ENCODE results near the gene CADPS2. TPM values are rescaled to one million over a fixed set of nuclear protein-coding genes. Genes with fewer than 3 reads are reported as not detected.

The CADPS2 gene
- total RNA-seq, 1 experiment from 2014 or later = 12.2 TPM

DNA sequence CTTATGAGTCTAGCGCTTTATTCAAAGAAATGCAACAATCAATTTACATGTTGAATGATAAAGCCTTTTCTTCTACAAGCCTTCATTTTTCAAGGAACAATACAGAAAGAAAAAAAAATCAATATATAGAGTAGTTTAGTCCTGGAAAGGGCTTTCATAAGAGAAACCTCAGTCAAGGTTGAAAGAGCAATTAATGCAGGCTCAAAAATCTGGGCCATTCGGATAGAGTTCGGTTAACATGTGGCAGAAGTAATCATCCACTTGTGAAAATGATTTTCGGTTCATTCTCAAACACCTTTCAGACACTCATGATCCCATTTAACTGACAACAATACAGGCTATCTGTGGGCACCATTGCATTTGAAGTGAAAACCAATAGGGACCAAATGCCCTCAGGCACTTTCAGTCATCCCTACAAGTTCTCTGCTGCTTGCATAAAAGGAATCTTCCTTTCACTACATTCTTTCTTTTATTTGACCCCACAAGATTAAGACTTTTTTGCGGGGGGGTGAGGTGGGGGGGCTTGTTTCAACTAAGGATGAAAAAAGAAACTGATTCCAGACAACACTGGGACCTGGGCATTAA, 365.2 kb downstream of the CADPS2 start:
- H3K36me3 Mint-ChIP-seq = peaks cover 3% of the 10 kb centered on the region; the same call in 1 of the 2 replicates
- no peak for DNase-seq (ENCODE audit: low spot score)
- ChIA-PET CTCF (no interaction called here), POLR2A (no interaction called here)
- peak; percentile 83 for ATAC-seq
- H3K4me3 Mint-ChIP-seq = no peak overlapping the region; the same call in 1 of the 2 replicates
- H3K4me1 Mint-ChIP-seq = peaks cover 58% of the 10 kb centered on the region
- H3K27ac Mint-ChIP-seq = peak overlapping the region; percentile 72; the same call in 1 of the 2 replicates
- no peaks in the 10 kb centered on the region for H3K27me3 Mint-ChIP-seq (ENCODE audit: low read depth)
- H3K9me3 Mint-ChIP-seq = peaks cover 5% of the 10 kb centered on the region
- TF ChIP-seq, protein P1, sequence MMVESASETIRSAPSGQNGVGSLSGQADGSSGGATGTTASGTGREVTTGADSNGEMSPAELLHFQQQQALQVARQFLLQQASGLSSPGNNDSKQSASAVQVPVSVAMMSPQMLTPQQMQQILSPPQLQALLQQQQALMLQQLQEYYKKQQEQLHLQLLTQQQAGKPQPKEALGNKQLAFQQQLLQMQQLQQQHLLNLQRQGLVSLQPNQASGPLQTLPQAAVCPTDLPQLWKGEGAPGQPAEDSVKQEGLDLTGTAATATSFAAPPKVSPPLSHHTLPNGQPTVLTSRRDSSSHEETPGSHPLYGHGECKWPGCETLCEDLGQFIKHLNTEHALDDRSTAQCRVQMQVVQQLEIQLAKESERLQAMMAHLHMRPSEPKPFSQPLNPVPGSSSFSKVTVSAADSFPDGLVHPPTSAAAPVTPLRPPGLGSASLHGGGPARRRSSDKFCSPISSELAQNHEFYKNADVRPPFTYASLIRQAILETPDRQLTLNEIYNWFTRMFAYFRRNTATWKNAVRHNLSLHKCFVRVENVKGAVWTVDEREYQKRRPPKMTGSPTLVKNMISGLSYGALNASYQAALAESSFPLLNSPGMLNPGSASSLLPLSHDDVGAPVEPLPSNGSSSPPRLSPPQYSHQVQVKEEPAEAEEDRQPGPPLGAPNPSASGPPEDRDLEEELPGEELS (CRISPR knock-in tag; IDR thresholded peaks at IDR 0.05) = no peak
- no peak for TF ChIP-seq NFYB (CRISPR knock-in tag; conservative IDR thresholded peaks at IDR 0.05; ENCODE audit: low read depth)
- TF ChIP-seq, protein P2, sequence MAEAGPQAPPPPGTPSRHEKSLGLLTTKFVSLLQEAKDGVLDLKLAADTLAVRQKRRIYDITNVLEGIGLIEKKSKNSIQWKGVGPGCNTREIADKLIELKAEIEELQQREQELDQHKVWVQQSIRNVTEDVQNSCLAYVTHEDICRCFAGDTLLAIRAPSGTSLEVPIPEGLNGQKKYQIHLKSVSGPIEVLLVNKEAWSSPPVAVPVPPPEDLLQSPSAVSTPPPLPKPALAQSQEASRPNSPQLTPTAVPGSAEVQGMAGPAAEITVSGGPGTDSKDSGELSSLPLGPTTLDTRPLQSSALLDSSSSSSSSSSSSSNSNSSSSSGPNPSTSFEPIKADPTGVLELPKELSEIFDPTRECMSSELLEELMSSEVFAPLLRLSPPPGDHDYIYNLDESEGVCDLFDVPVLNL (CRISPR knock-in tag; IDR thresholded peaks at IDR 0.05; ENCODE audit: borderline replicate concordance, low read depth) = no peak
- TF ChIP-seq, protein P3, sequence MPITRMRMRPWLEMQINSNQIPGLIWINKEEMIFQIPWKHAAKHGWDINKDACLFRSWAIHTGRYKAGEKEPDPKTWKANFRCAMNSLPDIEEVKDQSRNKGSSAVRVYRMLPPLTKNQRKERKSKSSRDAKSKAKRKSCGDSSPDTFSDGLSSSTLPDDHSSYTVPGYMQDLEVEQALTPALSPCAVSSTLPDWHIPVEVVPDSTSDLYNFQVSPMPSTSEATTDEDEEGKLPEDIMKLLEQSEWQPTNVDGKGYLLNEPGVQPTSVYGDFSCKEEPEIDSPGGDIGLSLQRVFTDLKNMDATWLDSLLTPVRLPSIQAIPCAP (CRISPR knock-in tag; IDR thresholded peaks at IDR 0.05) = no peak
- TF ChIP-seq, protein P4, sequence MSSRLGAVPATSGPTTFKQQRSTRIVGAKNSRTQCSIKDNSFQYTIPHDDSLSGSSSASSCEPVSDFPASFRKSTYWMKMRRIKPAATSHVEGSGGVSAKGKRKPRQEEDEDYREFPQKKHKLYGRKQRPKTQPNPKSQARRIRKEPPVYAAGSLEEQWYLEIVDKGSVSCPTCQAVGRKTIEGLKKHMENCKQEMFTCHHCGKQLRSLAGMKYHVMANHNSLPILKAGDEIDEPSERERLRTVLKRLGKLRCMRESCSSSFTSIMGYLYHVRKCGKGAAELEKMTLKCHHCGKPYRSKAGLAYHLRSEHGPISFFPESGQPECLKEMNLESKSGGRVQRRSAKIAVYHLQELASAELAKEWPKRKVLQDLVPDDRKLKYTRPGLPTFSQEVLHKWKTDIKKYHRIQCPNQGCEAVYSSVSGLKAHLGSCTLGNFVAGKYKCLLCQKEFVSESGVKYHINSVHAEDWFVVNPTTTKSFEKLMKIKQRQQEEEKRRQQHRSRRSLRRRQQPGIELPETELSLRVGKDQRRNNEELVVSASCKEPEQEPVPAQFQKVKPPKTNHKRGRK (CRISPR knock-in tag; IDR thresholded peaks at IDR 0.05; ENCODE audit: borderline replicate concordance) = no peak
- TF ChIP-seq, protein P5, sequence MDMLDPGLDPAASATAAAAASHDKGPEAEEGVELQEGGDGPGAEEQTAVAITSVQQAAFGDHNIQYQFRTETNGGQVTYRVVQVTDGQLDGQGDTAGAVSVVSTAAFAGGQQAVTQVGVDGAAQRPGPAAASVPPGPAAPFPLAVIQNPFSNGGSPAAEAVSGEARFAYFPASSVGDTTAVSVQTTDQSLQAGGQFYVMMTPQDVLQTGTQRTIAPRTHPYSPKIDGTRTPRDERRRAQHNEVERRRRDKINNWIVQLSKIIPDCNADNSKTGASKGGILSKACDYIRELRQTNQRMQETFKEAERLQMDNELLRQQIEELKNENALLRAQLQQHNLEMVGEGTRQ (CRISPR knock-in tag; IDR thresholded peaks at IDR 0.05) = no peak
- no peak for TF ChIP-seq TEAD1 (CRISPR knock-in tag; IDR thresholded peaks at IDR 0.05)
- TF ChIP-seq, protein P6, sequence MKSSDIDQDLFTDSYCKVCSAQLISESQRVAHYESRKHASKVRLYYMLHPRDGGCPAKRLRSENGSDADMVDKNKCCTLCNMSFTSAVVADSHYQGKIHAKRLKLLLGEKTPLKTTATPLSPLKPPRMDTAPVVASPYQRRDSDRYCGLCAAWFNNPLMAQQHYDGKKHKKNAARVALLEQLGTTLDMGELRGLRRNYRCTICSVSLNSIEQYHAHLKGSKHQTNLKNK (CRISPR knock-in tag; IDR thresholded peaks at IDR 0.05) = no peak
- no peak for TF ChIP-seq NFATC4 (CRISPR knock-in tag; IDR thresholded peaks at IDR 0.05)
- TF ChIP-seq ZNF423 (CRISPR knock-in tag; IDR thresholded peaks at IDR 0.05) = no peak
- TF ChIP-seq ZNF232 (CRISPR knock-in tag; IDR thresholded peaks at IDR 0.05) = no peak
- TF ChIP-seq ETV6 (CRISPR knock-in tag; IDR thresholded peaks at IDR 0.05) = no peak

DNA sequence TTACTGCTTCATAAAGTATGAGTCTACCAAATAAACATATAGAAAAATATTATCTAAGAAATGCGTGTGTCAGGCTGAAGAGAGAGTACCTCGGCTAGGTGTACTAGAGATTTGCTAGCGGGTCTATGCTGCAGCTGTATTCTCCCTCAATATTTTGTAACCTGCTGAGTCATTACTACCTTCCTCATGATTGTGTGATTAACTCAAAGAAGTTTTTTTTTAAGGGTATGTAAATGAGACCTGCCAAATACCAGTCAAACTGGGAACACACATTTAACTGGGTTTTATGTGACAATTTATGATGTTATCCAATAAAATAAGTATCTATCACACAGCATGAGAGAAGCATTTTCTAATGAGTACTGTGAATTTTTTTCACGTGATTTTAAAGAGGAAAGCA, 367.8 kb downstream of the CADPS2 start:
- no peaks in the 10 kb centered on the region for H3K27me3 Mint-ChIP-seq (ENCODE audit: low read depth)
- no peak for DNase-seq (ENCODE audit: low spot score)
- ATAC-seq = no peak
- H3K4me3 Mint-ChIP-seq = no peak overlapping the region
- CTCF ChIA-PET = no interaction called here
- peak overlapping the region; percentile 75 for H3K27ac Mint-ChIP-seq
- H3K9me3 Mint-ChIP-seq = peaks cover 5% of the 10 kb centered on the region
- POLR2A ChIA-PET = no interaction called here
- H3K4me1 Mint-ChIP-seq = peaks cover 73% of the 10 kb centered on the region
- H3K36me3 Mint-ChIP-seq = peaks cover 3% of the 10 kb centered on the region; the same call in 1 of the 2 replicates
- no peak for TF ChIP-seq MYBL2 (CRISPR knock-in tag; IDR thresholded peaks at IDR 0.05)
- TF ChIP-seq EMX1 (CRISPR knock-in tag; IDR thresholded peaks at IDR 0.05) = no peak
- TF ChIP-seq NFE2L1 (CRISPR knock-in tag; IDR thresholded peaks at IDR 0.05) = 0 out of 2 replicates have a peak, but pooled peaks have one; percentile 14
- no peak for TF ChIP-seq GABPB1 (CRISPR knock-in tag; IDR thresholded peaks at IDR 0.05)
- TF ChIP-seq, protein P7, sequence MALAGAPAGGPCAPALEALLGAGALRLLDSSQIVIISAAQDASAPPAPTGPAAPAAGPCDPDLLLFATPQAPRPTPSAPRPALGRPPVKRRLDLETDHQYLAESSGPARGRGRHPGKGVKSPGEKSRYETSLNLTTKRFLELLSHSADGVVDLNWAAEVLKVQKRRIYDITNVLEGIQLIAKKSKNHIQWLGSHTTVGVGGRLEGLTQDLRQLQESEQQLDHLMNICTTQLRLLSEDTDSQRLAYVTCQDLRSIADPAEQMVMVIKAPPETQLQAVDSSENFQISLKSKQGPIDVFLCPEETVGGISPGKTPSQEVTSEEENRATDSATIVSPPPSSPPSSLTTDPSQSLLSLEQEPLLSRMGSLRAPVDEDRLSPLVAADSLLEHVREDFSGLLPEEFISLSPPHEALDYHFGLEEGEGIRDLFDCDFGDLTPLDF (CRISPR knock-in tag; IDR thresholded peaks at IDR 0.05) = no peak
- no peak for TF ChIP-seq ZNF423 (CRISPR knock-in tag; IDR thresholded peaks at IDR 0.05)

Measured in WTC11 (cell line).